ENCODE results near the gene MORF4L1.
"Not testable (repeated sequence)": the region's sequence is repeated elsewhere in the genome, so short reads cannot be mapped to it uniquely, and the experiment has no call there.

The MORF4L1 gene

DNA sequence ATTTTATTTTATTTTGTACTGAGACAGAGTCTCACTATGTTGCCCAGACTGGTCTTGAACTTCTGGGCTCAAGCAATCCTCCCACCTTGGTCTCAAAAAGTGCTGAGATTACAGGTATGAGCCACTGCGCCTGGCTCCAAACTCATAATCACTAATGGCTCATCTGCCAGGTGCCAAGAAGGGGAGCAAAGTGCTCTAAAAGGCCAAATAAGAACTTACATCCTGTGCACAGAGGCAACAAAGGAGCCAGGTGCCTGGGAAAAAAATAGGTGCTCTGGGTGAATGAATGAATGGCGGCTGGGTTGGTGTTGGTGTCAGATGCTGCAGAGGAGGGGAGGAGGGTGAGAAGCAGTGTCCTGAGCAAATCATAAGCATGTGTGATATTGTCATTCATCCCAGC, 35.6 kb upstream of the MORF4L1 start:
- in situ Hi-C loops (cut with HindIII; ENCODE audit: low sequenced_read_pairs): no loop called here
- no peak for DNase-seq (ENCODE audit: low read depth)
- no peak for TF ChIP-seq CTCF (IDR thresholded peaks at IDR 0.05; ENCODE audit: low read depth, low read length, missing control alignments)

DNA sequence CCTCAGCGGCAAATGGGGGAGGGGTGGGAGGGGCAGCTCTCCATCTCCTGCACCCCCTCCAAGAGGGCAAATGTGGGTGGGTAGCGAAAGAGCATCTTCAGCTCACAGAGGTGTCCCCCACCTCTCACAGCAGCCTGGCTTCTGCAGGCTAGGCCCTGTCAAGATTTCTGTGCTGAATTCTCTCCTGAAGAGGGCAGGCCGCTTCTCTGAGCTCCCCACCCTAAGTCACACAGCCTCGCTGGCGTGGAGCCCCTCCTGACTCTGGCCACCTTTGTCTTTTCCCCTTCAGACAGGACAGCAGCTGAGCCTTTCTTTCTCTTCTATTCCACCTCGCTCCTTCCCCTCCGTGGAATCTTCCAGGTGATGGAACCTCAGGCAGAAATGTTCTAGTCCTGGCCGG, 35.1 kb upstream of the MORF4L1 start:
- in situ Hi-C loops (cut with HindIII; ENCODE audit: low sequenced_read_pairs): no loop called here
- TF ChIP-seq CTCF (IDR thresholded peaks at IDR 0.05; ENCODE audit: low read depth, low read length, missing control alignments): no peak
- no peak overlapping the region for H3K4me3 ChIP-seq (ENCODE audit: low read depth, low read length)
- no peak for DNase-seq (ENCODE audit: low read depth)

More for the DNA sequence above, 35.6 kb upstream of the MORF4L1 start:
- H3K4me3 ChIP-seq (ENCODE audit: low read depth, low read length): no peak overlapping the region

DNA sequence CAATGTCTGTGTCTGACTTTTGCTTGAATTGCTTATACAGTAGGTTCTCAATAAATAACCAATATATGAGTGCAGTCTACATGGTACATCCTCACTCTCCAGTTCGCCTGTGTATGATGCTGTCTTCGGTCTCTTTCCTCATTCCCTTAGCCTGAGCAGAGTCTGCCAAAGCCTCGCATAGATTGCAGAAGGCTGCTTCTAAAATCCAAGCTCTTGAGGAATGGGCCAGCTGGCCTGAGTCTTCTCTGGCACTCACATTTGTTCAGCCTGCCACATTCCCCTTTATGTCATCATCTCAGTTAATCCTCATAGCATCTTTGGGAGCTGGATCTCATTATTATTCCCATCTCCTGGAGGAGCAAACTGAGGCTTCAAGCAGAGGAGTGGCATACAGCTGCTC, 34.2 kb upstream of the MORF4L1 start:
- H3K4me3 ChIP-seq (ENCODE audit: low read depth, low read length): no peak overlapping the region
- in situ Hi-C loops (cut with HindIII; ENCODE audit: low sequenced_read_pairs): no loop called here
- DNase-seq (ENCODE audit: low read depth): no peak
- no peak for TF ChIP-seq CTCF (IDR thresholded peaks at IDR 0.05; ENCODE audit: low read depth, low read length, missing control alignments)

- H3K4me3 ChIP-seq (ENCODE audit: low read depth, low read length); DNase-seq (ENCODE audit: low read depth); in situ Hi-C loops (cut with HindIII; ENCODE audit: low sequenced_read_pairs): not testable (repeated sequence)
Observed at GRCh38 chr15:78839151-78839550, 33.5 kb upstream of the MORF4L1 start.

GRCh38 chr15:78840661-78841375, 31.9 kb upstream of the MORF4L1 start:
- in situ Hi-C loops (cut with HindIII; ENCODE audit: low sequenced_read_pairs): no loop called here
- TF ChIP-seq CTCF (IDR thresholded peaks at IDR 0.05; ENCODE audit: low read depth, low read length, missing control alignments): no peak
- H3K4me3 ChIP-seq (ENCODE audit: low read depth, low read length): no peak overlapping the region
- no peak for DNase-seq (ENCODE audit: low read depth)

GRCh38 chr15:78841376-78841706, 31.3 kb upstream of the MORF4L1 start:
- DNase-seq (ENCODE audit: low read depth): no peak
- H3K4me3 ChIP-seq (ENCODE audit: low read depth, low read length): no peak overlapping the region
- no peak for TF ChIP-seq CTCF (IDR thresholded peaks at IDR 0.05; ENCODE audit: low read depth, low read length, missing control alignments)
- in situ Hi-C loops (cut with HindIII; ENCODE audit: low sequenced_read_pairs): no loop called here

GRCh38 chr15:78841891-78842290, 30.8 kb upstream of the MORF4L1 start:
- no peak overlapping the region for H3K4me3 ChIP-seq (ENCODE audit: low read depth, low read length)
- TF ChIP-seq CTCF (IDR thresholded peaks at IDR 0.05; ENCODE audit: low read depth, low read length, missing control alignments): no peak
- no peak for DNase-seq (ENCODE audit: low read depth)
- in situ Hi-C loops (cut with HindIII; ENCODE audit: low sequenced_read_pairs): no loop called here
